Keratinocyte (primary cell): Measurements from ENCODE around the gene PRMT6. TPM values are rescaled to one million over a fixed set of nuclear protein-coding genes. Genes with fewer than 3 reads are reported as not detected.
"Not testable (repeated sequence)": the region's sequence is repeated elsewhere in the genome, so short reads cannot be mapped to it uniquely, and the experiment has no call there.

Experiments used
- DNase-seq: peaks from one replicate; pipeline ENCODE4 v3.0.0-alpha.2; 2011; ENCODE audit warnings: low read depth, missing footprints, low spot score
- FAIRE-seq: peaks from 2 replicates; lab custom pipeline; 2011; peaks lifted over from hg19 to GRCh38; lab: Jason Lieb, UNC
- H2AFZ ChIP-seq: 2 replicates; pipeline ENCODE4 v1.6.0; 2012; ENCODE audit warnings: low read length, control low read depth, inconsistent platforms; ENCODE audit not compliant: control insufficient read depth
- H3K27ac ChIP-seq: 2 replicates; pipeline ENCODE4 v1.5.1; 2011; ENCODE audit warnings: low read length; ENCODE audit not compliant: control insufficient read depth, insufficient read depth
- H3K27me3 ChIP-seq: 3 replicates; pipeline ENCODE4 v1.6.0; 2011; ENCODE audit warnings: low read length; ENCODE audit not compliant: control insufficient read depth, insufficient read depth; ENCODE audit errors: extremely low read depth
- H3K36me3 ChIP-seq, 2 experiments: 2 replicates in 1 of 2; 3 replicates in 1 of 2; pipeline ENCODE4 v1.5.1; 2011; ENCODE audit warnings: low read length in 2 of 2, mild to moderate bottlenecking in 1 of 2; ENCODE audit not compliant: control insufficient read depth in 2 of 2, insufficient read depth in 2 of 2; ENCODE audit errors: extremely low read depth in 1 of 2
- H3K4me1 ChIP-seq: 3 replicates; pipeline ENCODE4 v1.5.1; 2011; ENCODE audit warnings: low read length; ENCODE audit not compliant: control insufficient read depth, insufficient read depth; ENCODE audit errors: extremely low read depth
- H3K4me2 ChIP-seq: 3 replicates; pipeline ENCODE4 v1.6.0; 2011; ENCODE audit warnings: low read depth, low read length; ENCODE audit not compliant: control insufficient read depth, insufficient read depth; ENCODE audit errors: extremely low read depth
- H3K4me3 ChIP-seq, 3 experiments: fragments of 200-600 bp in 1 of 3; sonication (generic) in 1 of 3; 2 replicates in 2 of 3; 3 replicates in 1 of 3; pipeline ENCODE4 v1.5.1; 2011 to 2016; ENCODE audit warnings: low read length in 3 of 3, mild to moderate bottlenecking in 3 of 3, control low read depth in 2 of 3, inconsistent platforms in 1 of 3, low read depth in 1 of 3, mixed read lengths in 1 of 3, mixed run types in 1 of 3, moderate library complexity in 1 of 3; ENCODE audit not compliant: control insufficient read depth in 2 of 3, insufficient read depth in 2 of 3; ENCODE audit errors: extremely low read depth in 1 of 3
- H3K79me2 ChIP-seq: 2 replicates; pipeline ENCODE4 v1.6.0; 2012; ENCODE audit warnings: low read length; ENCODE audit not compliant: control insufficient read depth, insufficient read depth
- H3K9ac ChIP-seq: 3 replicates; pipeline ENCODE4 v1.6.0; 2011; ENCODE audit warnings: low read length; ENCODE audit not compliant: control insufficient read depth, insufficient read depth; ENCODE audit errors: extremely low read depth
- H3K9me1 ChIP-seq: 3 replicates; pipeline ENCODE4 v1.6.0; 2011; ENCODE audit warnings: low read length; ENCODE audit not compliant: control insufficient read depth, insufficient read depth; ENCODE audit errors: extremely low read depth
- H3K9me3 ChIP-seq: 2 replicates; pipeline ENCODE4 v1.5.1; 2012; ENCODE audit warnings: low read depth, low read length; ENCODE audit not compliant: control insufficient read depth
- H4K20me1 ChIP-seq: 3 replicates; pipeline ENCODE4 v1.6.0; 2011; ENCODE audit warnings: low read length; ENCODE audit not compliant: control insufficient read depth, insufficient read depth; ENCODE audit errors: extremely low read depth
- CTCF ChIP-seq, 3 experiments: IDR thresholded peaks in 1 of 3; conservative IDR thresholded peaks in 1 of 3; optimal IDR thresholded peaks in 1 of 3; 2 replicates in 2 of 3; 3 replicates in 1 of 3; pipeline versions ENCODE3 to v1.5.1; 2011; ENCODE audit warnings: low read length in 3 of 3, mild to moderate bottlenecking in 3 of 3, moderate library complexity in 2 of 3, control low read depth in 1 of 3, inconsistent platforms in 1 of 3; ENCODE audit not compliant: insufficient read depth in 2 of 3; ENCODE audit errors: extremely low read depth in 1 of 3
- EZH2 ChIP-seq: IDR thresholded peaks from one replicate; pipeline ENCODE4 v1.6.1; 2012; ENCODE audit warnings: inconsistent platforms, mild to moderate bottlenecking, low read length, moderate library complexity
- dilution Hi-C: fragments of 300-500 bp; cut with MboI; formaldehyde crosslinking; loops from one replicate; pipeline ENCODE4 v1.7.0; 2020; ENCODE audit warnings: low sequenced_read_pairs; ENCODE audit not compliant: extremely low pct_ligation_motif_present
- polyA plus RNA-seq, 5 experiments: library from polyadenylated mRNA; depleted of rRNA in 3 of 5; stranded (reverse) in 3 of 5; stranded (forward) in 1 of 5; unstranded in 1 of 5; fragments of >200 nt; gene quantifications; 1 replicate in 1 of 5; 2 replicates in 3 of 5; 3 replicates in 1 of 5; pipeline versions ENCODE4 v1.2.1 to v1.2.3, GENCODE V29; 2011 to 2012; ENCODE audit warnings: missing spikeins in 2 of 5, low read depth in 1 of 5, low replicate concordance in 1 of 5

PRMT6 gene
- polyA plus RNA-seq, 1 donor (not counting 4 experiments of a cell fraction or from before 2014, with no cell fraction given), result 12.0 TPM

GRCh38 chr1:107081102-107081501 is 24.6 kb downstream of the PRMT6 start:
- no peak overlapping the region for H3K4me2 ChIP-seq
- no peaks in the 10 kb centered on the region for H3K9me3 ChIP-seq
- H3K27me3 ChIP-seq, result peaks cover 2% of the 10 kb centered on the region
- no peaks in the 10 kb centered on the region for H3K4me1 ChIP-seq
- FAIRE-seq (no peak), DNase-seq (no peak)
- H3K9ac ChIP-seq, result no peak overlapping the region
- H3K36me3 ChIP-seq, result no peaks in the 10 kb centered on the region
- H3K27ac ChIP-seq, result no peak overlapping the region
- H3K4me3 ChIP-seq, result no peak overlapping the region
- dilution Hi-C loops, result no loop called here
- H4K20me1 ChIP-seq, result no peaks in the 10 kb centered on the region
- no peak for TF ChIP-seq EZH2
- TF ChIP-seq CTCF (optimal IDR thresholded peaks at IDR 0.05 in 1 of 3, IDR thresholded peaks at IDR 0.05 in 1 of 3, conservative IDR thresholded peaks at IDR 0.05 in 1 of 3; ENCODE audit: extremely low read depth in 1 of 3, insufficient read depth in 2 of 3, low read length in 3 of 3), result no peak
- H3K79me2 ChIP-seq, result no peaks in the 10 kb centered on the region
- no peaks in the 10 kb centered on the region for H3K9me1 ChIP-seq
- H2AFZ ChIP-seq, result no peak overlapping the region

GRCh38 chr1:107091418-107091817 is 34.9 kb downstream of the PRMT6 start:
- H3K36me3 ChIP-seq, result no peaks in the 10 kb centered on the region
- H3K9me3 ChIP-seq, result no peaks in the 10 kb centered on the region
- no peaks in the 10 kb centered on the region for H4K20me1 ChIP-seq
- H3K4me3 ChIP-seq, result no peak overlapping the region
- H3K79me2 ChIP-seq, result no peaks in the 10 kb centered on the region
- H3K27ac ChIP-seq, result no peak overlapping the region
- H3K4me1 ChIP-seq, result no peaks in the 10 kb centered on the region
- FAIRE-seq, result no peak
- H3K9me1 ChIP-seq, result no peaks in the 10 kb centered on the region
- no peak overlapping the region for H3K9ac ChIP-seq
- no peaks in the 10 kb centered on the region for H3K27me3 ChIP-seq
- dilution Hi-C loops, result no loop called here
- no peak overlapping the region for H2AFZ ChIP-seq
- TF ChIP-seq CTCF (optimal IDR thresholded peaks at IDR 0.05 in 1 of 3, IDR thresholded peaks at IDR 0.05 in 1 of 3, conservative IDR thresholded peaks at IDR 0.05 in 1 of 3; ENCODE audit: extremely low read depth in 1 of 3, insufficient read depth in 2 of 3, low read length in 3 of 3) (no peak), EZH2 (no peak)
- H3K4me2 ChIP-seq, result no peak overlapping the region
- DNase-seq, result no peak

- FAIRE-seq, H3K79me2 ChIP-seq, DNase-seq, H3K27ac ChIP-seq, H3K9me1 ChIP-seq, dilution Hi-C loops, H3K4me1 ChIP-seq, H3K36me3 ChIP-seq, H3K4me3 ChIP-seq, H3K27me3 ChIP-seq, H4K20me1 ChIP-seq, H3K9ac ChIP-seq, H2AFZ ChIP-seq, H3K9me3 ChIP-seq, H3K4me2 ChIP-seq: not testable (repeated sequence)
These were observed 36.9 kb downstream of the PRMT6 start for GRCh38 chr1:107093395-107093794.
